NT2/D1 (cell line): Measurements from ENCODE around the gene PYROXD2.

Experiments
- SUZ12 ChIP-seq: IDR thresholded peaks from 2 replicates; pipeline ENCODE4 v1.6.1; 2011; ENCODE audit not compliant: insufficient read length, insufficient read depth; ENCODE audit errors: extremely low read depth
- YY1 ChIP-seq: IDR thresholded peaks from 2 replicates; pipeline ENCODE4 v1.6.1; 2011; ENCODE audit not compliant: insufficient read length, insufficient read depth
- ZNF274 ChIP-seq: IDR thresholded peaks from 2 replicates; pipeline ENCODE4 v1.6.1; 2011; ENCODE audit warnings: mild to moderate bottlenecking, low read depth, low read length

- no peak for TF ChIP-seq YY1
- TF ChIP-seq ZNF274 = no peak
- no peak for TF ChIP-seq SUZ12
Measured at GRCh38 chr10:98366062-98366530, 48.9 kb downstream of the PYROXD2 start.
